Endodermal cell (in vitro differentiated cells): ENCODE data around the gene CAPN11. TPM values are rescaled to one million over a fixed set of nuclear protein-coding genes. Genes with fewer than 3 reads are reported as not detected.
A peak's percentile ranks its signal among the peaks of the same experiment; 100 is the strongest.

Experiments used
- DNase-seq: peaks from one replicate; pipeline ENCODE4 v3.0.0-alpha.2; 2017
- H3K27ac ChIP-seq: 2 replicates; pipeline ENCODE4 v1.5.1; 2013; ENCODE audit warnings: mild to moderate bottlenecking, low read depth, low read length, moderate library complexity
- H3K27me3 ChIP-seq: 2 replicates; pipeline ENCODE4 v1.6.1; 2013; ENCODE audit warnings: mild to moderate bottlenecking, low read length, moderate library complexity; ENCODE audit not compliant: insufficient read depth, control insufficient read depth, poor library complexity, severe bottlenecking
- H3K36me3 ChIP-seq: 2 replicates; pipeline ENCODE4 v1.7.0; 2013; ENCODE audit warnings: mild to moderate bottlenecking, low read length, moderate library complexity; ENCODE audit not compliant: control insufficient read depth, insufficient read depth
- H3K4me1 ChIP-seq: one replicate; pipeline ENCODE4 v1.7.0; 2013; ENCODE audit warnings: low read length; ENCODE audit not compliant: control insufficient read depth, insufficient read depth
- H3K4me3 ChIP-seq: 2 replicates; pipeline ENCODE4 v1.5.1; 2013; ENCODE audit warnings: mild to moderate bottlenecking, low read length, moderate library complexity
- H3K9ac ChIP-seq: 2 replicates; pipeline ENCODE4 v1.6.1; 2013; ENCODE audit warnings: mild to moderate bottlenecking, low read length, moderate library complexity; ENCODE audit not compliant: poor library complexity, severe bottlenecking; ENCODE audit errors: extremely low read depth
- H3K9me3 ChIP-seq: 2 replicates; pipeline ENCODE4 v1.6.1; 2013; ENCODE audit warnings: mild to moderate bottlenecking, low read length, moderate library complexity; ENCODE audit not compliant: control insufficient read depth
- H3K27ac Mint-ChIP-seq: 2 replicates; pipeline ENCODE4 v1.8.0; 2020; ENCODE audit warnings: mixed read lengths
- H3K27me3 Mint-ChIP-seq: 2 replicates; pipeline ENCODE4 v1.8.0; 2021; ENCODE audit warnings: mild to moderate bottlenecking, mixed read lengths; ENCODE audit not compliant: insufficient read depth
- H3K36me3 Mint-ChIP-seq: 2 replicates; pipeline ENCODE4 v1.8.0; 2020; ENCODE audit warnings: low read depth, mixed read lengths
- H3K4me1 Mint-ChIP-seq: 2 replicates; pipeline ENCODE4 v1.8.0; 2020; ENCODE audit warnings: mixed read lengths
- H3K4me3 Mint-ChIP-seq: 2 replicates; pipeline ENCODE4 v1.8.0; 2020; ENCODE audit warnings: mild to moderate bottlenecking, moderate library complexity, mixed read lengths
- H3K9me3 Mint-ChIP-seq: 2 replicates; pipeline ENCODE4 v1.8.0; 2020; ENCODE audit warnings: mild to moderate bottlenecking, mixed read lengths
- WGBS, 2 experiments: methylation state at CpG; one replicate each; pipeline versions ENCODE4 v1.1.5 to v1.1.7; 2013; ENCODE audit warnings: missing lambda C conversion rate in 2 of 2, mixed read lengths in 1 of 2; ENCODE audit not compliant: insufficient coverage in 1 of 2, insufficient read length in 1 of 2; 5-methylcytosine and 5-hydroxymethylcytosine counted together
- total RNA-seq, 2 donors: library from RNA; stranded (reverse); fragmentation: NEBNext Ultra II Directional in 1 of 2; extraction: Animal tissue kit (Norgen Biotek cat#: 25700) in 1 of 2; gene quantifications; 2 replicates in 1 of 2; 3 replicates in 1 of 2; pipeline ENCODE4 v1.2.1, GENCODE V29; 2021
- TF ChIP-seq, protein P1 (sequence below): fragments of 200-600 bp; sonication (generic); conservative IDR thresholded peaks from 2 replicates; pipeline ENCODE4 v1.5.0; 2021; ENCODE audit warnings: antibody characterized with exemption, mild to moderate bottlenecking

The CAPN11 gene
- total RNA-seq, 2 donors from 2014 or later = 0.53 to 1.2 TPM

DNA sequence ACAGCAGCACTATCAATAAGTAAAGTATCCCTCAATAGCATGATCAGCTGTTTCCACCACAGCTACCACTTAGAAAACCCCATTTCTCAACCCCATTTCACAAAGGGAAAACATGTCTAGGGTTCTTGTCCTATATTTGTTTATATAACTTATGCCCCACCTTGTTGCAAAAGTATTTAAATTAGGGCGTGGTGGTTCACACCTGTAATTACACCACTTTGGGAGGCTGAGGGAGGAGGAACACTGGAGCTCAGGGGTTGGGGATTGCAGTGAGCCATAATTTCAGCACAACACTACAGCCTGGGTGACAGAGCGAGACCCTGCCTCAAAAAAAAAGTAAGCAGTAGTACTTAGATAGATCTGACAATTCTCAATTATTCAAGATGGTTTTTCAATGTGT is 35.1 kb upstream of the CAPN11 start:
- no peak for DNase-seq
- Mint-ChIP-seq H3K27ac (peak overlapping the region; percentile 14), H3K9me3 (no peaks in the 10 kb centered on the region), H3K36me3 (peaks cover 11% of the 10 kb centered on the region), H3K27me3 (peaks cover 2% of the 10 kb centered on the region), H3K4me1 (peaks cover 66% of the 10 kb centered on the region), H3K4me3 (no peak overlapping the region)
- 96% methylated on average over 2 of the region's 2 CpGs; no CpG with 5 or more reads in 1 of the 2 experiments for WGBS, 2 experiments
- H3K9me3 ChIP-seq = no peaks in the 10 kb centered on the region
- H3K27me3 ChIP-seq = no peaks in the 10 kb centered on the region
- H3K4me3 ChIP-seq = peak overlapping the region; percentile 21
- H3K4me1 ChIP-seq = no peaks in the 10 kb centered on the region
- no peak overlapping the region for H3K9ac ChIP-seq
- no peak overlapping the region for H3K27ac ChIP-seq
- no peaks in the 10 kb centered on the region for H3K36me3 ChIP-seq
- TF ChIP-seq, protein P1, sequence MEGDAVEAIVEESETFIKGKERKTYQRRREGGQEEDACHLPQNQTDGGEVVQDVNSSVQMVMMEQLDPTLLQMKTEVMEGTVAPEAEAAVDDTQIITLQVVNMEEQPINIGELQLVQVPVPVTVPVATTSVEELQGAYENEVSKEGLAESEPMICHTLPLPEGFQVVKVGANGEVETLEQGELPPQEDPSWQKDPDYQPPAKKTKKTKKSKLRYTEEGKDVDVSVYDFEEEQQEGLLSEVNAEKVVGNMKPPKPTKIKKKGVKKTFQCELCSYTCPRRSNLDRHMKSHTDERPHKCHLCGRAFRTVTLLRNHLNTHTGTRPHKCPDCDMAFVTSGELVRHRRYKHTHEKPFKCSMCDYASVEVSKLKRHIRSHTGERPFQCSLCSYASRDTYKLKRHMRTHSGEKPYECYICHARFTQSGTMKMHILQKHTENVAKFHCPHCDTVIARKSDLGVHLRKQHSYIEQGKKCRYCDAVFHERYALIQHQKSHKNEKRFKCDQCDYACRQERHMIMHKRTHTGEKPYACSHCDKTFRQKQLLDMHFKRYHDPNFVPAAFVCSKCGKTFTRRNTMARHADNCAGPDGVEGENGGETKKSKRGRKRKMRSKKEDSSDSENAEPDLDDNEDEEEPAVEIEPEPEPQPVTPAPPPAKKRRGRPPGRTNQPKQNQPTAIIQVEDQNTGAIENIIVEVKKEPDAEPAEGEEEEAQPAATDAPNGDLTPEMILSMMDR = no peak

DNA sequence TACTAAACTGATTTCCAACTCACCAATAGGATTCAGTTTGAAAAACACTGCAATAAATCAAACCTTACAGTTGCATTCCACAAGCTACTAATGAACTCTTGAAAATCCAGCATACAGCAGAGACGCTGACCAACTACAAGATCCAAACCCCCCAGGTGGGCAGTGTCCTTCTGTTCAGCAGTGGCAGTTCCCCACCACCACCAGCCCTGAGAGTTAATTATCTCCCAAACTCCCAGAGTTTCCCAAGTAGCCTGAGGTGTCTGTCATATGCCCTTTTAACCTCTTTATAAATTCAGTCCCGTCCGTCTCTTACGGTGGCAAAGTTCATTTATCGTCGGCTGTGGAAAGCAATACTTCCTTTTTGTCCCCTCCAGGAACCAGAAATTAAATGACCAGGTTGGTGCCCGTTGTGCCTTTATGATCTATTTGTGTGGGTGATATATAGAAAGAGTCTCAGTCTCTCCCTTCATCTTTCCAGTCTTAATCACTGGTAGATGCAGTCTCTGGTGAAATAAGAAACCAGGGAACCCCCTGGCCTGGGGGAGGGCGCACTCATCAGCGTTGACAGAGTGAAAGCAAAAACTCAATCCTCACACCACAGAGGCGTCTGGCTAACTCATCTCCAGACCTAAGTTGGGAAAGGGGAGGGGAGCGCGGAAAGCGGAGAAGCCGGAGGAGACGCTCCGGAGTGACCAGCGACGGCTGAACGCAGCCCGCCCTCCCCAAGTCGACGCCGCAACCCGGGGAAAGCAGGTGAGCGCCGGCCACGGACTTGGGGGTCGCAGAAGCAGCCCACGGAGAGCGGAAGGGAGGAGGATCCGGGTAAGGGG is 32.1 kb upstream of the CAPN11 start:
- Mint-ChIP-seq H3K36me3 (peaks cover 11% of the 10 kb centered on the region), H3K27ac (peak overlapping the region; percentile 62), H3K4me1 (peaks cover 45% of the 10 kb centered on the region), H3K9me3 (no peaks in the 10 kb centered on the region), H3K4me3 (peak overlapping the region; percentile 83), H3K27me3 (peaks cover 2% of the 10 kb centered on the region)
- H3K36me3 ChIP-seq = no peaks in the 10 kb centered on the region
- H3K4me1 ChIP-seq = no peaks in the 10 kb centered on the region
- TF ChIP-seq, protein P1 = no peak
- H3K9ac ChIP-seq = peak overlapping the region; percentile 54
- no peaks in the 10 kb centered on the region for H3K27me3 ChIP-seq
- peak overlapping the region; percentile 59 for H3K27ac ChIP-seq
- no peaks in the 10 kb centered on the region for H3K9me3 ChIP-seq
- H3K4me3 ChIP-seq = peak overlapping the region; percentile 99
- 3 to 17% methylated on average over 7 to 29 of the region's 31 CpGs for WGBS, 2 experiments
- peak; percentile 84 for DNase-seq

DNA sequence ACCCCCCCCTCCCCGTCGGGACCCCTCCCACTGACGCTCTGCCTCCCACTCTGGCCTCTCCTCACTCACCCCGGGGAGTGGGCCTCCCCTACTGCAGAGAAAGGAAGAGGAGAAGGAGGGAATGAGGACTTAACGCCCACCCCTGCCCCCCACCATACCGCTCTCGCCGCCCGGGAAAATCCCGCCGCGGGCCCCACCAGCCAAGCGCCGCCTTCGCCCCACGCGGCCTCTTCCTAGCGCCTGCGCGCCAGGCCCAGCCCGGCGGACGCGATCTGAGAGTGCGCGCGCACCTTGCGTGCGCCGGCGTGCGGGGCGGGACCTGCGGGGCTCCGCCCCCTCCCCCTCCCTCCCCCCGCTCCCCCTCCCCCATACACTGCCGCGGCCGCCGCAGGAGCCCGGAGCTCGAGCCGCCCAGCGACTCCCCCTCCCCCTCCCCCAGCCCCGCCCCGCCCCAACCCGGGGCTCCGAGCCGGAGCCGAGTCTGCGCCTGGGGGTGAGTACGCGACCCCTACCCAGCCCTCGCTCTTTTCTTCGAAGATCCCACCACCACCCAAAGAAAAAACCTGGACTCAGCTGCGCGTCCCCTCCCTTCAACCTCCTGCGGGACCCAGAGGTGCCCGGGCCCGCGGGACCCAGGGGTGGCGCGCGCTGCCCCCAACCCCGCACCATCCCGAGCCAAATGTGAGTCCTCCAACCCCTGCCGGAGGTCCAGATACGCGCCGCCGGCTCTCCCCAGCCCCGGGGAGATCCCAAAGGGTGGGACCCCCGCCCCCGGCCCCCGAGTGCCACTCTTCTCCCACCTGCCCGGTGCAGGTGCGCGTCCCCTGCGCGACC is 31.2 kb upstream of the CAPN11 start, which contains the start of the genes MRPL14 and TMEM63B:
Gene MRPL14 (minus strand): TSS at position 267 of the 834 bp plus-strand sequence. CDS start 10,841 bp downstream, outside the sequence.
Gene TMEM63B (plus strand): TSS at position 369 of the 834 bp plus-strand sequence. CDS start 7,031 bp downstream, outside the sequence.
- no peaks in the 10 kb centered on the region for H3K9me3 Mint-ChIP-seq
- H3K36me3 Mint-ChIP-seq = peaks cover 12% of the 10 kb centered on the region
- peak within 1 kb of the TSS; percentile 59 for H3K27ac ChIP-seq
- peak within 1 kb of the TSS; percentile 99 for H3K4me3 ChIP-seq
- peak within 1 kb of the TSS; percentile 83 for H3K4me3 Mint-ChIP-seq
- H3K27me3 ChIP-seq = no peaks in the 10 kb centered on the region
- 0% methylated on average over 4 to 53 of the region's 80 CpGs for WGBS, 2 experiments
- no peaks in the 10 kb centered on the region for H3K9me3 ChIP-seq
- H3K9ac ChIP-seq = peak within 1 kb of the TSS; percentile 54
- TF ChIP-seq, protein P1 = no peak
- no peaks in the 10 kb centered on the region for H3K36me3 ChIP-seq
- H3K27me3 Mint-ChIP-seq = peaks cover 2% of the 10 kb centered on the region
- peak; percentile 94 for DNase-seq
- H3K4me1 ChIP-seq = no peaks in the 10 kb centered on the region
- H3K27ac Mint-ChIP-seq = peak within 1 kb of the TSS; percentile 62
- peaks cover 46% of the 10 kb centered on the region for H3K4me1 Mint-ChIP-seq
